Stimulated activated CD8-positive, alpha-beta memory T cell treated with anti-CD3 and anti-CD28 coated beads, Interleukin-12 subunit alpha, Interleukin-12 subunit beta, amount 100 ng/mL, for 4 hours (primary cell): ENCODE measurements around the gene TBRG4.
"Not testable (repeated sequence)": the region's sequence is repeated elsewhere in the genome, so short reads cannot be mapped to it uniquely, and the experiment has no call there.

Experiments
- DNase-seq: peaks from one replicate; pipeline ENCODE4 v3.0.0-alpha.2; 2020; ENCODE audit warnings: low read depth

The TBRG4 gene

DNA sequence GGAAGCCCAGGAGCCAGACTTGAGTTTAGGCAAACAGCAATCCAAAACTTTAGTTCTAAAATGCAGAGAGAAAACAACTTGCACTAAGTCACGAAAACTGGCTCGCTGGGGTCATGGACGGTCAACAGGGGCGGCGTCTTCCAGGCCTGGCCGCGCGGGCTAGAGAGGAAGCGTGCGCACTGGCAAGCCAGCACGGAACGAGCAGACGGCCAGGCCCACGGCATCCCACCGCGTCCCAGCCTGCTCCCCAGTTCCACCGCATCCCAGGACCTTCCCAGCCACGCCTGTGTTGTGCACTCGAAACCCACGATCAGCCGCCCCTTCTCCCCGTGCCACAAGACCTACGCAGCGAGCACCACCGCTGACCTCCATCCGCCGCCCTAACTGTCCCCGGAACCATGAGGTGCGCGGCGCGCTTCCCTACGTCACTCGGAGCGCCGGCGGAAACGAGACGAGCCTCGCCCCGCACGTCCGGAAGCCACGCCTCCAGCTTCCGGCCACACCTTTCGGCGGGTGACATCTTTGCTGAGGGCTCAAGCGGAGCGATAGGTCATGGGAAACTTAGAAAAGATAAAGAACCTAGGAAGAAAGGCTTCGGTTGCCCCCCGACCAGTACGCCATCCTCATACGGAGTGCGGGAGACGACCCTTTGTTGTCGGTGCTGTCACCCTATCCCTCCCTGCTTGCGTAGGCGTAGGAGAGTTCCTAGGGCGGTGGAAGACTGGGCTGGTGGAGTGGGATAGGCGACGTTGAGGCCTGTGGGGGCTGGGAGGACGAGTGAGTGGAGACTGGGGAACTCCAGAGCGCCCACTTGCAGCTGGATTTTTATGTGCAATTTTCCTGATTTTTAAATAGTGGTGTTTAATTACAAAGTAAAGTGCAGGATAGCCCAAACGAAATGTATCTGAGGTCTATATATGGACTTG, at the start of gene TBRG4:
Gene TBRG4 (minus strand): TSS at position 400 of the 926 bp plus-strand sequence. CDS start 2,460 bp downstream, outside the sequence.
- peak; percentile 90 for DNase-seq

DNA sequence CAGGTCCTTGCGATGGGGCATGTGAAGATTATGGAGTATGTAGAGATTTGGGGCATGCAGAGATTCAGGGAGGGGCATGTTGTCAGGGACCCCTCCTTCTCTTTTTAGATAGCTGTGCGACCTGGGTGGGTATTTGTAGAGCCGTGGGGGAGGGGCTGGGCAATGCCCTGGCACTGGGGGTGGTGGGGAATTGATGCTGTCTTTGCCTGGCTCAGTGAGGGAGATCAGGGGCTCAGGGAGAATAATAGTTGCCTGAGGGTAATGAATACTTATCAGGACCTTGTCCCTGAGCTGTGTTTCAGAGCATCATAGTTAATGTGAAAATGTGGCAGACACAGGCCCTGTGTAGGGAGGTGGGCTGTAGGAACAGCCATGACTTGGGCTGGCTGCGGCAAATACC, 49.6 kb upstream of the TBRG4 start:
- no peak for DNase-seq

DNA sequence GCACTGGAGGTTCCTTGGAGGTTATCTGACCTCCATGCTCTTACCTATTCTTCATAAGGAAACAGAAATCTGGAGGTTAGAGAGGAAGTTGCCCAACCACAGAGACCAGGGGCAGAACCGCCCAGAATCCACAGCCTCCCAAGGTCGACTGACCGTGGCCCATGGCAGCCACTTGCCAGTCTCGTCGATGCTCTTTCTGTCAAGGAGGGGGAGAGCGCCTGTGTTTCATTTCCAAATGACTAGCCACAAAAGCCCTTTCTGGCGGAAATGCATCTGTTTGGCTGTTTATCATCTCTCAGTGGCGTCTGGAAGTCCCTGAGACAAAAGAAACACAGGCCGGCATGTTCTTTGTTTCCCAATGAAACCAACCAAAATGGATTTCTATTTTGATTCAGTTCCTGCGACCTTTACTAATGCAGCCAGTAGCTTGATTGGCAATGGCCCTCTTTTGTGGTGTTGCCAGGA, 49.0 kb upstream of the TBRG4 start:
- DNase-seq, result no peak

DNA sequence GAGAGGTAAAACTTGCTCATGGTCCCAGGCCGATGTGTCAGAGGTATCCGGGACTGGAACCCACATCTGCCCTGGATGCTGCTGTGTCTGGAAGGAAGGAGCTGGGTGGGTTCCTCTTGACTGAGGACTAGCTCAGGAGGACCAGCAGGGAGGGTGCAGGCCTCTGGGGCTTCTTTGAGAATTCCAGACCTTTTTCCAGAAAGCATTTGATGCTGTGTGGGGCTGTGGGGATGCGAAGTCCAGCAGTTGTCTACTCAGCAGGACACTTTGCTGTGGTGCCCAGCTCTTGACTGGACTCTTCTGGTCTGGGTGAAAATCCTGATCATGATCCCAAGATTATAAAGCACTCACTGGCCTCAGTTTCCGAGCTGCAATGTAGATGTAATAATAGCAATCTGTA, 47.8 kb upstream of the TBRG4 start:
- no peak for DNase-seq

DNA sequence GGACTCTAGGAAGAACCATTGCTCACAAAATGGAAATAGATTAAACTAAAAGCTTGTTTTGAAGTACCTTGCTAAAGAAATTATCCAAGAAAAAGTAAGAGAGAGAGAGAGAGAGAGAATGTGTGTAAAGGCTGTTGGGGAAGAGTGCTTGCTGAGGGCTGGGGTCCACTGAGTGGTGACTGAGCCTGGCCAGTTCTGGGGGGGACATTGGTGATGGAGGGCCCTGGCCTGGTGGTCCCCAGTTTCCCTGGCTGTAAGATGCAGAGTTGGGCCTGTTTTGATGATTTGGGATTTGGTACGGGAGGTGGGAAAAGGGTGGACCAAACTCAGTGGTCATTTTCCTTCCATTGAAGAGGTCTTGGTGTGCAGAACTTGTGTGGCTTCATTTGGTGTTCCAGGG, 47.0 kb upstream of the TBRG4 start:
- DNase-seq, result no peak

DNA sequence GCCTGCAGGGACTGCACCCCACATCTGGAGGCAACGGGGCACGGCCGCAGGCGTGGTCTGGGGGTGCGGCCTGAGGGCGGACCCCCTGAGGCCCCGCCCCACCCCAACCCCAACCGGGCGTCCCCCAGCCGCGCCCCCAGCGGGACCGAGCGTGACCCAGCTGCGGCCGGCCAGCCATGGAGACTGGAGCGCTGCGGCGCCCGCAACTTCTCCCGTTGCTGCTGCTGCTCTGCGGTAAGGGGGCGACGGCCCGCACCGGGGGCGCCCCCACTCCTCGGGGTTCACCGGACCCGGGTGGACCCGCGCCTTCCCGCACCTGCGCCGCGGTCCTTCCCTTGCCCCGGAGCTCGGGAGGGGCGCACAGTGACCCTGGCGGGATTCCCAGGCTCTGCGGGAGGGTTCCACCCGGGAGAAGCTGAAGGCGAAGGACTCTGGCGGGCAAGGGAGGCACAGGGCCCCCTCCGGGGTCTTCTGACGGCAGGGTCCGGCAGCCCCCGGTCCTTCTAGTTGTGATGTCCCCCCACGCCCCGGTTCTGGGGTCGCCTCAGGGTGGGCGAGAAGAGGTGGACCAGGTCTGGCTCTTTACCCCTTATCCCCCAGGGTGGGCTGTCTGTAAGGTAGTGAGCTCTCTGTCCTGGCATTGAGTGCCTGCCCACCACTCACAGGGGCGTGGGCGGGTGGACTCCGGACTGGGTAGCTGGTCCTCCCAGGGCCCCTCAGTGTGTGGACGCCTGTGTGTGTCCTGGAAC, 46.3 kb upstream of the TBRG4 start, which contains the start of gene RAMP3:
Gene RAMP3 (plus strand): TSS at position 139 of the 749 bp plus-strand sequence. CDS start 38 bp downstream, at position 177.
- no peak for DNase-seq

DNA sequence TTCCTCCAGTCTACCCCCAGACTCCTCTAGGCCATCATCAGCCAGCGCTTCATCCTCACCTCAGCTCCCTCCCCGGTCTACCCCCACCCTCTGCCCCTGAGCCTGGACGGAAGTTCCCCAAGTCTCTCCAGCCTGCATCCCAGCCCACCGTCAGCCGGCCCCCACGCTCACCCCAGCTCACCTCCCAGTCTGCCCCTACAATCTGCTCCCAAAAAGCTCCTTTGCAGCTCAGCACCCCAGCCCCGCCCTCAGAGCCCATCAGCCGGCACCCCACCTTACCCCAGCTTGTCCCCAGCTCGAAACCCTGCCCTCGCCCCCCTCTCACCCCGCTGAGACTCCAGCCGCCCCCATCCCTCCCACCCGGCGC, 45.8 kb upstream of the TBRG4 start:
- DNase-seq, result no peak

DNA sequence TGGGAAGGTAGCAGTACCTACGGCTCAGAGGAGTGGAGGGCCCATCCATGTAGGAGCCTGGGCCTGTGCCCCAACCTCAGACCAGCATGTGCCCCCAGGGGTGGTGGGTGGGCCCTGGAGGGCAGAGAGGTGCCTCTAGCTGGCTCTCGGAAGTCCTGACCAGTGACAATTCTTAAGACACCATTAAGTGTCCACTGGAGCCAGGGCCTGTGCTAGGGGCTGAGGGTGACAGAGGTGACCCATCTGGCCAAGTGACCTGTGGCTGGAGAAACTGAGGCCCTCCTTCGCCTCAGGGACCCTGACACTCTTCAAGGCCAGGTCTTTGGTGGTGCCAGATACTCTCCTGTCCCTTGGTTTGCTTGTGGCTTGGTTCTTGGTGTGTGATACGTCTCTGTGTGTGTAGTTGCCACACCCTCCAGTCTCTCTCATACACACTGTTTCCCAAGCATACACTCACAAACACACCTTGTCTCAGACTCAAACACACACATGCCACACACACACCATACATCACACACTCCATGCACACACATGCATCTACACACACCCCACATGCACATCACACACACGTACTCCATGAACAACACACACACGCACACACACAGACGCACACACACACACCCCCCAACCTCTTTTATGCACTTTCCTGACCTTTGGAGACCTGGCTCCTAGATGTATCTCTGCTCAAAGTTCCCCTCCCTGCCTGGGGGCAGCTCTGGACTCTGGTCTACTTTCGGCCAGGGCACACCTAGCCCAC, 45.2 kb upstream of the TBRG4 start:
- DNase-seq, result no peak

DNA sequence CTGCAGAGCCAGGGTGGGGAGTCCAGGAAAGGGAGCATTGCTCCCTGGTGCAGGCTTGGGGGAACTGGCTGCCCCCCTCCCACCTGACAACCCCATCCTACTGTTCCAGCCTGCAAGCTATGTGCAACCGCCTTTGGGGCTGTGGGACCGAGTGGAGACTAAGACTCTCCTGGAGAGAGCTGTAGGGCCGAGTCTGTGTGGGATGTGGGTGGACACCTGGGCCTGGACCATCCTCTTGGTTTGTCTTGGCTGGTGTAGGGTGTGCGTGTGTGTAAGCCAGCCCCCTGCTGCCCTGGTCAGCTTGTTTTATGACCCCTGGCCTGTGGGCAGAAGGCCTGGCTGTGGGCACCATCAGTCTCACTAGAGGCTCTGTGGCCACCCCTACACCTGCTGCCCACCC, 44.4 kb upstream of the TBRG4 start:
- DNase-seq, result no peak

DNA sequence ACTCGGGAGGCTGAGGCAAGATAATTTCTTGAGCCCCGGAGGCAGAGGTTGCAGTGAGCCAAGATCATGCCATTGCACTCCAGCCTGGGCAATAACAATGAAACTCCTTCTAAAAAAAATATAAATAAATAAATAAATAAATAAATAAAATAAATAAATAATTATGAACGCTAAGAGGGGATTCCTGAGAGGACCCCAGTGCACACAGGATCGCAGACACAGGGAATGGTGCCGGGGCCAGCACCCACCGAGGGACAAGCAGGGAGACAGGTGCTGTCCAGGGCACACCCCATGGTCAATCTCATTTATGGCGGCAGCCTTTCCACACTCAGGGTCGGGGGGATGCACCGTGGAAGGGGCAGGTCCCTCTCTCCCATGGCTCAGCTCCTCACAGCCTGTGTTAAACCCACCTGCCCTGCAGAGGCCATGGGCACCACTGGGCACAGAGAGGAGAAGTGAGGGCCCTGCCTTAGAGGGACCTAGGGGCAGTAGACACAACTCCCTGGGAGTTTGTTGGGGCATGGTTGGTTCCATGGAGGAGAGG, 43.9 kb upstream of the TBRG4 start:
- no peak for DNase-seq

DNA sequence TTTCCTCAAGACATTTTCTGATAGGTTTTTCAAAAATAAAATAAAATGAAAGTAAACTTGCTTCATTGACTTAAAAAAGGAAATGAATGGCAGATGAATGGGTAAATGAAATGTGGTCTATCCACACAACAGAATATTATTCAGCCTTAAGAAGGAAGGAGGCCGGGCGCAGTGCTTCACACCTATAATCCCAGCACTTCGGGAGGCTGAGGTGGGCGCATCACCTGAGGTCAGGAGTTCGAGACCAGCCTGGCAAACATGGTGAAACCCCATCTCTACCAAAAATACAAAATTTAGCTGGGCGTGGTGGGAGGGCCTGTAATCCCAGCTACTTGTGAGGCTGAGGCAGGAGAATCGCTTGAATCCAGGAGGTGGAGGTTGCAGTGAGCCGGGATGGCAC, 42.4 kb upstream of the TBRG4 start:
- DNase-seq, result not testable (repeated sequence)

DNA sequence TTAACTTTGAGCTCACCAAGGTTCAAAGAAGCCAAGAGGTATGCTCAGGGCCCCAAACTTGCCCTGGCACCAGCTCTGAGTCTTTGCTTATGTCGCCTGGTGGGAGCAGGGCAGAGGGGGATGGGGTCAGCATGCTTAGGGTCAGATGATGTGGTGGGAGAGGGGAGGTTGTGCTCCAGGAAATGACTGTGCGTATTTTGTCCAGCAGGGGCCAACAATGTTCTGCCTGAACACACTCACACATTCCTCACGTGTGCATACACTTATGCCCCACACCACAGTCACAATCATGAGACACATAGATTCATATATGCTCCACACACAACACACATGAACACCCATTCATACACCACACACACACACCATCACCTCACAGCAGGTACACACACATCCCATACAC, 41.7 kb upstream of the TBRG4 start:
- no peak for DNase-seq

DNA sequence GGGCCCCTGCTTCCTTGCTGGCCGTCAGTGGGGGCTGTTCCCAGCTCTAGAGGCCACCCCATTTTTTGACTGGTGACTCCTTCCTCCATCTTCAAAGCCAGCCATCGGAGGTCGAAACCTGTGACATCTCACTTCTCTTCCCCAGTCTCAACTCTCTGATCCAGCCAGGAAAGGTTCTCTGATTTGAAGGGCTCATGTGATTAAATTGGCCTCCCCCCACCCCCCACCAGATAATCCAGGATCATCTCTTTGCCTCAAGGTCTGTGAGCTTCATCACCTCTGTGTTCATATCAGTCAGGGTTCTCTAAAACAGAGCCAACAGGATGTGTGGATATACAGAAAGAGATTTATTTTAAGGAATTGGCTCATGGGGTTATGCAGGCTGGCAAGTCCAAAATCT, 40.5 kb upstream of the TBRG4 start:
- no peak for DNase-seq

DNA sequence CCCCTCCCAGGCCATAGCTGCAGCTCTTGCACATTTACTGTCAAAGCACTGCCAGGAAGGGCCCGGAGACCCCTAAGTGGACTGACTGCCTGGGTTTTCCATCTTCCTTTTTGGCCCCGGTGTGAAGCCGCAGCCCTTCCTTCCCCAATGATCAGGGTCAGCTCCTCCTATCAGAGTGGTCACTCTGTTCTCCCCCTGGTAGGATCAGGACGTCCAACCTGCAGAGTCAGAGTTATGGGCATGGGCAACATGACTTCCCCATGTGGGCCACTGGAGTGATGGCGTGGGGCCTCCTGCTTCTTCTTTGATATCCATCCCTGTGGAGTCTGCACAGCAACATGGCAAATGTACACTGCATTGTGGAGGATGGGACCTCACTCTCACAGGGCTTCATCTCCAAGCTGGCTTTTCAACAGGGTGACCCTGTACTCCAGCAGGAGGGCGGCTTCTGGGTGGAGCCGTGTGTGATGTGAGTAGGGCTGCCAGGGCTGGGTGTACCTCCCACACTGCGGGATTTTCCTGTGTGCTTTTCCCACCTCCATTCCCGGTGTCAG, 39.7 kb upstream of the TBRG4 start:
- DNase-seq, result no peak

DNA sequence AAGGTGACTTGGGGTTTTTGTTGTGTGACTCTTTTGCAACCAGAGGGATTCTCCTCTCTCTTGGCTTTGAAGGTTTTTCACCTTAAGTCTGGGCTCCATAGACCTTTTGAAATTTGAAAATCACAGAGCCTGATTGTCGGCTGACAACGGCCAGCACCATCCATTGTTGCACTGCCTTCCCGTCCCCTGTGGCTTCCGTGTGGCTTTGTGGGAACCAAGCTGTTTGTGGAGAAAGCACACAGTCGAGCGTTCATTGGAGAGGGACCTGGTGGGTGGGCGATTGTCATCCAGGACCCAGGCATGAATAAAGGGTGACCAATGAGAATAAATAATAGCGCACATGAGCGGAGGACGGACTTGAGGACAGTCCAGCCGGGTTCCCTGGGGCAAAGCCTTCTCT, 38.7 kb upstream of the TBRG4 start:
- DNase-seq, result no peak

DNA sequence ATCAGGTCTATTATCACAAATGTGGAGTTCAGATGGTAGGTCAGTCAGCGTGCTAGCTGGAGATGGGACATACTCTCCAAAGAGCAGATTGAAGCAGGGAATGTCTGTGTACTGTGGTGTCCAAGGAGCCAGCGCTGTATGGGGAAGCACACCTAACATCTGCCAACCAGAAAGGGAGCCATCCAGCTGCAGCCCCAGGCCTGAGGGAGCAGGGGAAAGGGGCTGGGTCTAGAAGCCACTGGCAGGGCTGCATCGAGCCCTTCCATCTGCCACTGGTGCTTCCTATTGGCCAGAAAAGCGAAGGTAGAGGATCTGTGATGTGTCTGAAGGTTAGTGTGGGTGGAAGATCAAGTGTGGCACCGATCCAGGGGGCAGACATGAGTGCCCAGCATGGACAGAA, 38.1 kb upstream of the TBRG4 start:
- no peak for DNase-seq

DNA sequence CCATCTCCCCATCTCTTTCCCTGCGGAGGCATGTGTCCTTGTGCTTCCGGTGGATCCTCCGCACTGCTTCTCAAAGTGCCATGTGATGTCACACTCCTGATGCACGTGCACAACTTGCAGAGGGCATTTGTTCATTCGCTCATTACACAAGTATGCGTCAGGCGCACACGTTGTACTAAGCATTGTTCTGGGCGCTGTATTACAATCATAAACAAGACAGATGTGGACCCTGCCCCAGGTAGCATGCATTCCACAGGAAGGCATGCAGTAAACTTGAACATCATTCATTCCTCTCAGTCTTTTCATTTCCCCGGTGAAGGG, 37.1 kb upstream of the TBRG4 start:
- DNase-seq, result no peak

DNA sequence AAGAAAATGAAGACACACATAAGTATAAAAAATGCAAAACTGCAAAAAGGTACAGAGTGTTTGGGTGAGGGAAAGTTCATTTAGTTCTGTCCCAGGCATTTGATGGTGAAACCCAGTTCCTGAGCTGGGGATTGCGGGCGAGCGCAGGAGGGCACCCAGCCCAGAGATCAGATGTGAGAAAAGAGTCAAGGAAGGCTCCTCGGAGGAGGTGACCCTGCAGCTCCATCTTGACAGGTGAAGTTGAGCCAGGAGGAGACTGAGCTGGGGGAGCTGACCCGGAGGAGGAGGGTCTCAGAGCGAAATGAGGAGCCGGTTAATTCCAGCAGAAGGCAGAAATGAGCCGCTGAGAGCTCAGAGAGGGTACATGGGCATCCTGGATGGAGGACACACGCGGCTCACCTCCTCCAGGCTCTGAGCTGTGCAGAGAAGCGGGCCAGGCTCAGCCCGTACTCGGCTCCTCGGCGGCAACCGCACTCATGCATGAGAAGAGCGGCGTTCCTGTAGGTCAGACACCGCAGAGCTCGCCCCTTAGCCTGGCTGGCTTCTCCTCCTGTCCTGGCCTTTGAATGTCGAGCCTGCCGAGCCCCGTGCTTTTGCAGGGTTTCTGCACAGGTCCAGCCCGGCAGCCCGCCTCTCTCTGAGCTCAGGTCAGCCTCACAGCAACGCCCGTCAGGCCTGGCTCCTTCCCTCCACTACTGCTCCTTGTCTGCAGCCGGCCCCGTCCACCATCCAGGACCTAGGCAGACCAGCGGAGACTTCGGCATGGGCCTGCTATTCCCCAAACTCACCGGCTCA, 36.6 kb upstream of the TBRG4 start:
- no peak for DNase-seq

DNA sequence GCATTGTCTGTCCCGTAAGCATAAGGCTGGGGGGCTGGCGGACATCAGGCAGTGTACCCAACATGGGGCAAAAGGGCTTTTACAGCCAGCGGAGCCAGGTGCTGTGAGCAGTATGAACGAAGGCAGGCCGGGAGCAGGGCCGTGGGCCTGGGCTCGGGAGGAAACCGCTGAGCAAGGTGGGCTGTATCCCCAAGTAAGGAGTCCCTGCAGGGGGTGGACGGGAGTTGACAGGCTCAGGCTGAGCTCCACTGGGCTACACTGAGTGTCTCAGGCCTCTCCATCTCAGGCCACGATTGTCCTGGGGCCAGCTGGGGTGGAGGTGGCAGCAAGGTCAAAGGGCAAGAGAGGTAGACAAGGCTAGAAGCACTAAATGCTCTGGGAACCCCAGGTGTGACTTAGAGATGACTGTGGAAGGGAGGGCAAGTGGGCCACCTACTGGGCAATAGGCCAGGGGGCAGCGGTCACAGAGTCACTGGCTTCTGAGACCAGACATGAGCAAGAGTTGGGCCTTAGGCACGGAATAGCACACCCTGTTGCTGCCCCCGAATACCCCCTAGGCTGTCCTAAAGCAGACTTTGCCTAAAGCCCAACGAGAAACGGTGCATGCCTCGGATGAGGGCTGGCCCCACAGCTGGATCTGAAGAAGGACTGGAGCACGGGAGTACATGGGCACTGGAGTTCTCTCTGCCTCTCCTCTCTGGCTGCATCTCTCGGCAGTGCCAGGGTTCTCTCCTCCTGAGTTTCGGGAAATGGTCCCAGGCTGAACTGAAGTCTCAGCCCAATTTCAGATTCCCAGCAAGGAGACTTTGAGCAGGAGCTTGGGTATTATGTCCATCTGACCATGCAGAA, 35.3 kb upstream of the TBRG4 start:
- DNase-seq, result no peak

DNA sequence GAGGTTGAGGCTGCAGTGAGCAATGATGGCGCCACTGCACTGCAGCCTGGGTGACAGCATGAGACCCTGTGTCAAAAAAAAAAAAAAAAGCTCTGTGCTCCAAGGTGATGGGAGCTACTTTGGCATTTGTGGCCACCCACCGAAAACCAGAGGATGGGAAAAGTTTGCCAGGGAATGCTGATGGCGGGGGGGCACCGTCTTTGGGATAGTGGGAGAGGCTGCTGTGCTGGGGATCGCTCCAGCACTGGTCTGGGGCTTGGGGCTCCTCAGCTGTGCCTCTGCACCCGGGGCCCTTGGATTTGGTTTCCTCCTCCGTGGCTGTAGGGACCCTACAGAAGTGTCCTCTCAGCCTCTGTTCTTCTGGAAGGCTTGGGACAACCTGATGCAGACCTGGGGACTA, 34.4 kb upstream of the TBRG4 start:
- no peak for DNase-seq
